ENCODE results near the gene SOSTDC1. TPM values are rescaled to one million over a fixed set of nuclear protein-coding genes. Genes with fewer than 3 reads are reported as not detected.
"Not testable (repeated sequence)": the region's sequence is repeated elsewhere in the genome, so short reads cannot be mapped to it uniquely, and the experiment has no call there.

Gene SOSTDC1
- total RNA-seq, 2 experiments from 2014 or later: not detected

DNA sequence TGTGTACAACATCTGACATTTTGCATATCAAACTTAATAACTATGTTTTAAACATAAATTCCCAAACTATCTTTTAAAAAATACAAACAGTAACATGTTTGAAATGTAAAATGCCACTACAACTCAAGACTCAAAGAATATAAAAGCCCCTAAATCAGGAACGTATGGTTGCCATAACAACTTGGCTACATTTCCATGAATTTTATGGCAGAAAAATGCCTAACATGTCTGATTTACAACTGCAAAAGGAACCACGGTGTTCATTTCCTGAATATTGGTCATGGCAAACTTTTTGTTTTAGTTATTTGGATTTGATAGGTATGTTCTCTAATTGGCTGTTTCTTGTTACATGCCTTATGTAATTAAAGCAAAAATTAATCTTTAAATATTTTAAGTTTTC lies 2.0 kb downstream of the SOSTDC1 start:
- Histone ChIP-seq H3K9me2 (ENCODE audit: insufficient read depth, low read length) (no peaks in the 10 kb centered on the region), H3K4me1 (ENCODE audit: insufficient read depth, low read length, poor library complexity, severe bottlenecking) (no peaks in the 10 kb centered on the region), H3K4me3 (ENCODE audit: low read depth, low read length, poor library complexity, severe bottlenecking) (no peak overlapping the region), H4K20me1 (ENCODE audit: insufficient read depth, low read length) (0 out of 2 replicates have a peak, but pooled peaks cover 4% of the 10 kb centered on the region), H3K27ac (ENCODE audit: low read depth, low read length, poor library complexity, severe bottlenecking) (no peak overlapping the region), H2AFZ (ENCODE audit: low read length) (no peak overlapping the region), H3K79me2 (ENCODE audit: insufficient read depth, low read depth, low read length) (no peaks in the 10 kb centered on the region), H3K36me3 (ENCODE audit: insufficient read depth, low read length) (no peaks in the 10 kb centered on the region), H3K9me3 (ENCODE audit: low read length) (no peaks in the 10 kb centered on the region), H3K4me2 (ENCODE audit: low read length) (no peak overlapping the region)
- BruUV-seq (replicated peaks): no TSS peak
- POLR2A ChIA-PET: interaction anchor here (1.0 kb wide), 1 partner anchor 25 kb away, joined by 3 read pairs; no protein-coding TSS in a partner anchor
- CTCF ChIA-PET (ENCODE audit: unreplicated experiment): no interaction called here
- intact Hi-C loops (cut with micrococcal nuclease; ENCODE audit: unreplicated experiment): no loop called here
- DNase-seq (ENCODE audit: low spot score): no peak
- TF ChIP-seq, protein P1, sequence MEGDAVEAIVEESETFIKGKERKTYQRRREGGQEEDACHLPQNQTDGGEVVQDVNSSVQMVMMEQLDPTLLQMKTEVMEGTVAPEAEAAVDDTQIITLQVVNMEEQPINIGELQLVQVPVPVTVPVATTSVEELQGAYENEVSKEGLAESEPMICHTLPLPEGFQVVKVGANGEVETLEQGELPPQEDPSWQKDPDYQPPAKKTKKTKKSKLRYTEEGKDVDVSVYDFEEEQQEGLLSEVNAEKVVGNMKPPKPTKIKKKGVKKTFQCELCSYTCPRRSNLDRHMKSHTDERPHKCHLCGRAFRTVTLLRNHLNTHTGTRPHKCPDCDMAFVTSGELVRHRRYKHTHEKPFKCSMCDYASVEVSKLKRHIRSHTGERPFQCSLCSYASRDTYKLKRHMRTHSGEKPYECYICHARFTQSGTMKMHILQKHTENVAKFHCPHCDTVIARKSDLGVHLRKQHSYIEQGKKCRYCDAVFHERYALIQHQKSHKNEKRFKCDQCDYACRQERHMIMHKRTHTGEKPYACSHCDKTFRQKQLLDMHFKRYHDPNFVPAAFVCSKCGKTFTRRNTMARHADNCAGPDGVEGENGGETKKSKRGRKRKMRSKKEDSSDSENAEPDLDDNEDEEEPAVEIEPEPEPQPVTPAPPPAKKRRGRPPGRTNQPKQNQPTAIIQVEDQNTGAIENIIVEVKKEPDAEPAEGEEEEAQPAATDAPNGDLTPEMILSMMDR (conservative IDR thresholded peaks at IDR 0.05; ENCODE audit: low read length): no peak
- no peak for TF ChIP-seq EZH2phosphoT487 (IDR thresholded peaks at IDR 0.05; ENCODE audit: borderline replicate concordance, low read depth, low read length)

DNA sequence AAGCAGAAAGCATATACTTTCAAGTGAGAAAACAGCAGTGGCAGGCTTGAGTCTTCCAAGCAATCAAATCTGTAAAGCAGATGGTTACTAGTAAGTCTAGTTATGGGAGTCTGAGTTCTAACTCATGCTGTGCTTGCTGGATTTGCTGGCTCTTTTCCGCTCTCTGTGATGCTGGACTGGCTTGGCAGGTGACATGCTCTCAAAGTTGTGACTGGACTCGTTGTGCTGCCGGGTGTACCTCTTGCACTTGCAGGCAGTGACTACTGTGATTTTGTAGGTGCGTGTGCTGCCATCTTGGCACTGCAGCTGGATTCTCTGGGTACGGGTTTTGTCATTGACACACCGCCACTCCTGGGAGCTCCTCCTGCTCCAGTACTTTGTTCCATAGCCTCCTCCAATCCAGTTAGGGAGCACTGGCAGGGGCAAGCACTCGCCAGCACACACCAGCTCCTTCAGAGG lies 3.1 kb downstream of the SOSTDC1 start:
- Histone ChIP-seq H3K36me3 (ENCODE audit: insufficient read depth, low read length) (no peaks in the 10 kb centered on the region), H3K27ac (ENCODE audit: low read depth, low read length, poor library complexity, severe bottlenecking) (no peak overlapping the region), H3K9me3 (ENCODE audit: low read length) (no peaks in the 10 kb centered on the region), H3K4me3 (ENCODE audit: low read depth, low read length, poor library complexity, severe bottlenecking) (no peak overlapping the region), H2AFZ (ENCODE audit: low read length) (no peak overlapping the region), H3K4me2 (ENCODE audit: low read length) (no peak overlapping the region), H4K20me1 (ENCODE audit: insufficient read depth, low read length) (0 out of 2 replicates have a peak, but pooled peaks cover 4% of the 10 kb centered on the region), H3K4me1 (ENCODE audit: insufficient read depth, low read length, poor library complexity, severe bottlenecking) (no peaks in the 10 kb centered on the region), H3K9me2 (ENCODE audit: insufficient read depth, low read length) (no peaks in the 10 kb centered on the region), H3K79me2 (ENCODE audit: insufficient read depth, low read depth, low read length) (no peaks in the 10 kb centered on the region)
- TF ChIP-seq, protein P1 (conservative IDR thresholded peaks at IDR 0.05; ENCODE audit: low read length): no peak
- no peak for TF ChIP-seq EZH2phosphoT487 (IDR thresholded peaks at IDR 0.05; ENCODE audit: borderline replicate concordance, low read depth, low read length)
- POLR2A ChIA-PET: interaction anchor here (2.0 kb wide), 1 partner anchor 13 kb away, joined by 4 read pairs; no protein-coding TSS in a partner anchor
- no TSS peak for BruUV-seq (replicated peaks)
- CTCF ChIA-PET (ENCODE audit: unreplicated experiment): no interaction called here
- DNase-seq (ENCODE audit: low spot score): no peak
- intact Hi-C loops (cut with micrococcal nuclease; ENCODE audit: unreplicated experiment): no loop called here

DNA sequence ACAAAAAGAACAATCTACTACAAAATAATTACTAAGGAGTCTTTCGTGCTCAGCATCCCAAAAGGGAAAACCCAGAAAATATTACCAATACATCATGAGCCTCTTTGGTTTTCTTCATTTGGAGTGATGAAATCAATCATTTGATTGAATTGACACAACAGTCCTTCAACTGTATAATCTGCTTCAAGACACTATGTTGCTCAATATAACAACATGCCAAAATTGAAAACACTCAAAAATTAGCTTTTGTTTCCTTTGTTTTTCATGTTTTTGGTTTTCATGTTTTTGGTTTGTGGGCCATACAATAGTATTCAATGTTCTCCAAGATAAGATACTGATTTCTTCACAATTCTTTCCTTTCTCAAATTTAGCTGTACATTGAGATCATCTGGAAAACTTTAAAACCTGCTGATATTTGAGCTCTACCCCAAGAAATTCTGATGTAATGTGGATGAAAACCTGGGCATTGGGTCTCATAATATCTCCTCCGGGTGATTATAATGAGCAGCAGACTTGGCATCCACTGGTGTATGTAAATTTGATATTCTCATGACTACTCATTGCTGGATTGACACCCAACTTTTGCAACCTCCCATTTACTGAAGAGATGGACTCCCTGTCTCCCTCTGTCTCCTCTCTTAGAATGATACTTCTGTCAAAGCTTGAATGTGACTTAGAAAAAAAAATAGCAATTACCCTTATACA lies 4.6 kb downstream of the SOSTDC1 start:
- intact Hi-C loops (cut with micrococcal nuclease; ENCODE audit: unreplicated experiment): no loop called here
- ChIA-PET POLR2A (interaction anchor here (0.6 to 2.0 kb wide), 3 partner anchors 12 to 1587 kb away, joined by 3 to 4 read pairs (median 3); no protein-coding TSS in a partner anchor), CTCF (ENCODE audit: unreplicated experiment) (no interaction called here)
- BruUV-seq (replicated peaks): no TSS peak
- Histone ChIP-seq H3K27ac (ENCODE audit: low read depth, low read length, poor library complexity, severe bottlenecking) (no peak overlapping the region), H3K4me1 (ENCODE audit: insufficient read depth, low read length, poor library complexity, severe bottlenecking) (no peaks in the 10 kb centered on the region), H3K36me3 (ENCODE audit: insufficient read depth, low read length) (no peaks in the 10 kb centered on the region), H3K79me2 (ENCODE audit: insufficient read depth, low read depth, low read length) (no peaks in the 10 kb centered on the region), H3K9me2 (ENCODE audit: insufficient read depth, low read length) (no peaks in the 10 kb centered on the region), H3K4me2 (ENCODE audit: low read length) (no peak overlapping the region), H3K4me3 (ENCODE audit: low read depth, low read length, poor library complexity, severe bottlenecking) (no peak overlapping the region), H4K20me1 (ENCODE audit: insufficient read depth, low read length) (0 out of 2 replicates have a peak, but pooled peaks cover 4% of the 10 kb centered on the region), H3K9me3 (ENCODE audit: low read length) (no peaks in the 10 kb centered on the region), H2AFZ (ENCODE audit: low read length) (no peak overlapping the region)
- TF ChIP-seq EZH2phosphoT487 (IDR thresholded peaks at IDR 0.05; ENCODE audit: borderline replicate concordance, low read depth, low read length): no peak
- TF ChIP-seq, protein P1 (conservative IDR thresholded peaks at IDR 0.05; ENCODE audit: low read length): no peak
- no peak for DNase-seq (ENCODE audit: low spot score)

DNA sequence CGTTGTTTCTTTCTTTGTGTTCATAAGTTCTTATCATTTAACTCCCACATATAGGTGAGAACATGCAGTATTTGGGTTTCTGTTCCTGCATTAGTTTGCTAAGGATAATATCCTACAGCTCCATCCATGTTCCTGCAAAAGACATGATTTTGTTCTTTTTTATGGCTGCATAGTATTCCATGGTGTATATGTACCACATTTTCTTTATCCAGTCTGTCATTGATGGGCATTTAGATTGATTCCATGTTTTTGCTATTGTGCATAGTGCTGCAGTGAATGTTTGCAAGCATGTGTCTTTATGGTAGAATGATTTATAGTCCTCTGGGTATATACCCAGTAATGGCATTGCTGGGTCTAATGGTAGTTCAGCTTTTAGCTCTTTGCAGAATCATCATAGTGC lies 9.2 kb downstream of the SOSTDC1 start:
- H3K4me2 ChIP-seq (ENCODE audit: low read length); CTCF ChIA-PET (ENCODE audit: unreplicated experiment); BruUV-seq (replicated peaks); H4K20me1 ChIP-seq (ENCODE audit: insufficient read depth, low read length); DNase-seq (ENCODE audit: low spot score); H3K27ac ChIP-seq (ENCODE audit: low read depth, low read length, poor library complexity, severe bottlenecking); H3K4me3 ChIP-seq (ENCODE audit: low read depth, low read length, poor library complexity, severe bottlenecking); H3K9me3 ChIP-seq (ENCODE audit: low read length); H3K36me3 ChIP-seq (ENCODE audit: insufficient read depth, low read length); H3K9me2 ChIP-seq (ENCODE audit: insufficient read depth, low read length); intact Hi-C loops (cut with micrococcal nuclease; ENCODE audit: unreplicated experiment); H2AFZ ChIP-seq (ENCODE audit: low read length); H3K4me1 ChIP-seq (ENCODE audit: insufficient read depth, low read length, poor library complexity, severe bottlenecking); POLR2A ChIA-PET; H3K79me2 ChIP-seq (ENCODE audit: insufficient read depth, low read depth, low read length): not testable (repeated sequence)
